H1 (cell line): Measurements from ENCODE around the gene RBM25. TPM values are rescaled to one million over a fixed set of nuclear protein-coding genes. Genes with fewer than 3 reads are reported as not detected.

ENCODE experiments used
- CEBPB ChIP-seq: IDR thresholded peaks from 2 replicates; pipeline ENCODE4 v1.6.1; 2012; ENCODE audit warnings: low read depth, low read length
- SRF ChIP-seq: IDR thresholded peaks from 2 replicates; pipeline ENCODE4 v1.6.1; 2011; ENCODE audit warnings: mild to moderate bottlenecking, low read depth, low read length, moderate library complexity
- polyA plus RNA-seq, 7 experiments: library from polyadenylated mRNA; depleted of rRNA in 3 of 7; stranded (reverse) in 5 of 7; unstranded in 2 of 7; fragments of >200 nt in 5 of 7; fragments of 200-250 nt in 2 of 7; gene quantifications; 1 replicate in 5 of 7; 2 replicates in 1 of 7; 4 replicates in 1 of 7; pipeline versions ENCODE4 v1.2.1 to v1.2.3, GENCODE V29; 2011 to 2013; ENCODE audit warnings: missing spikeins in 2 of 7, mixed read lengths in 2 of 7
- total RNA-seq: library from RNA; stranded (reverse); fragmentation: NEBNext Ultra II Directional; extraction: Animal tissue kit (Norgen Biotek cat#: 25700); gene quantifications from 2 replicates; pipeline ENCODE4 v1.2.1, GENCODE V29; 2021

Gene RBM25
- total and polyA plus RNA-seq, 2 of the 8 experiments (the other 6 are each of a cell fraction or from before 2014, with no cell fraction given) = 25.6 to 134 TPM

DNA sequence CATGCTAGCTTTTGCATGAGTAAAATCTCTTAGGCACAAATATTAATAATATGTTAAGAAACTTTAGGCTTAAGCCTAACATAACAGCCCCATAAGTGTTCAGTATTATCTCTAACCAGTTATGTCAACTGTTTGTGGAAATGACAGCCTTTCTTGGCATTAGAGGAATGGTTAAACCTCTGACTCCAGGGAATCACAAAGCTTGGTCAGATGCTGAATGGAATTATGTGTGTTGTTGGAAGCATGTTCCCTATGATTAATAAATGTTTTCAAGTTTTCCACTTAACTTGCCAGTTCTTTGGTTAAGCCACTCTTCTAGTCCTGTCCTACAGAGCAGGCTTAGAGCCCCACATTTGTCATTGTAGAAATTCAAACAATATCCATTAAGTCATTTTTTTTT lies 94.9 kb downstream of the RBM25 start (continued):
- no peak for TF ChIP-seq CEBPB
- TF ChIP-seq SRF = no peak
- TF ChIP-seq, all 59 proteins: peak for 0
